IPS-15b (cell line): ENCODE data around the gene DNAJC11.
"Not testable (repeated sequence)": the region's sequence is repeated elsewhere in the genome, so short reads cannot be mapped to it uniquely, and the experiment has no call there.

Experiments used
- H3K27me3 ChIP-seq: one replicate; pipeline ENCODE4 v1.6.1; 2013; ENCODE audit warnings: low read length; ENCODE audit not compliant: control insufficient read depth, insufficient read depth
- H3K36me3 ChIP-seq: one replicate; pipeline ENCODE4 v1.6.1; 2013; ENCODE audit warnings: low read length; ENCODE audit not compliant: control insufficient read depth, insufficient read depth
- H3K4me1 ChIP-seq: one replicate; pipeline ENCODE4 v1.6.1; 2013; ENCODE audit warnings: mild to moderate bottlenecking, low read length; ENCODE audit not compliant: control insufficient read depth, insufficient read depth
- H3K4me3 ChIP-seq: one replicate; pipeline ENCODE4 v1.5.1; 2013; ENCODE audit warnings: low read depth, low read length
- H3K9ac ChIP-seq: one replicate; pipeline ENCODE4 v1.6.1; 2013; ENCODE audit warnings: low read depth, mild to moderate bottlenecking, low read length
- H3K9me3 ChIP-seq: one replicate; pipeline ENCODE4 v1.6.1; 2013; ENCODE audit warnings: mild to moderate bottlenecking, low read length; ENCODE audit not compliant: control insufficient read depth, insufficient read depth

Gene DNAJC11

GRCh38 chr1:6646499-6647148 lies 55.0 kb downstream of the DNAJC11 start:
- H3K27me3 ChIP-seq: no peaks in the 10 kb centered on the region
- H3K36me3 ChIP-seq: peaks cover 39% of the 10 kb centered on the region
- no peak overlapping the region for H3K9ac ChIP-seq
- no peaks in the 10 kb centered on the region for H3K9me3 ChIP-seq
- no peak overlapping the region for H3K4me3 ChIP-seq
- H3K4me1 ChIP-seq: no peaks in the 10 kb centered on the region

- Histone ChIP-seq H3K4me3 (no peak overlapping the region), H3K27me3 (no peaks in the 10 kb centered on the region), H3K9ac (no peak overlapping the region), H3K9me3 (no peaks in the 10 kb centered on the region), H3K36me3 (peaks cover 33% of the 10 kb centered on the region), H3K4me1 (no peaks in the 10 kb centered on the region)
These were observed 56.6 kb downstream of the DNAJC11 start for GRCh38 chr1:6645018-6645417.

GRCh38 chr1:6640867-6641266 lies 60.7 kb downstream of the DNAJC11 start:
- peaks cover 58% of the 10 kb centered on the region for H3K36me3 ChIP-seq
- not testable (repeated sequence) for H3K4me3 ChIP-seq, H3K9ac ChIP-seq, H3K9me3 ChIP-seq, H3K4me1 ChIP-seq, H3K27me3 ChIP-seq

GRCh38 chr1:6638226-6638625 lies 63.4 kb downstream of the DNAJC11 start:
- no peaks in the 10 kb centered on the region for H3K9me3 ChIP-seq
- no peak overlapping the region for H3K4me3 ChIP-seq
- peaks cover 53% of the 10 kb centered on the region for H3K36me3 ChIP-seq
- H3K4me1 ChIP-seq: no peaks in the 10 kb centered on the region
- no peak overlapping the region for H3K9ac ChIP-seq
- no peaks in the 10 kb centered on the region for H3K27me3 ChIP-seq

- Histone ChIP-seq H3K4me3 (no peak overlapping the region), H3K36me3 (peaks cover 54% of the 10 kb centered on the region), H3K9ac (no peak overlapping the region), H3K27me3 (no peaks in the 10 kb centered on the region), H3K9me3 (no peaks in the 10 kb centered on the region), H3K4me1 (no peaks in the 10 kb centered on the region)
These were observed 63.8 kb downstream of the DNAJC11 start for GRCh38 chr1:6637770-6638169.

GRCh38 chr1:6636778-6637177 lies 64.8 kb downstream of the DNAJC11 start:
- H3K9me3 ChIP-seq, H3K4me1 ChIP-seq, H3K4me3 ChIP-seq, H3K27me3 ChIP-seq, H3K9ac ChIP-seq: not testable (repeated sequence)
- peaks cover 51% of the 10 kb centered on the region for H3K36me3 ChIP-seq

GRCh38 chr1:6635910-6636760 lies 65.5 kb downstream of the DNAJC11 start:
- Histone ChIP-seq H3K9ac (no peak overlapping the region), H3K36me3 (peaks cover 51% of the 10 kb centered on the region), H3K4me1 (no peaks in the 10 kb centered on the region), H3K9me3 (no peaks in the 10 kb centered on the region), H3K4me3 (no peak overlapping the region), H3K27me3 (no peaks in the 10 kb centered on the region)

- no peak overlapping the region for H3K9ac ChIP-seq
- H3K4me1 ChIP-seq: no peaks in the 10 kb centered on the region
- H3K36me3 ChIP-seq: peaks cover 51% of the 10 kb centered on the region
- no peaks in the 10 kb centered on the region for H3K9me3 ChIP-seq
- no peaks in the 10 kb centered on the region for H3K27me3 ChIP-seq
- no peak overlapping the region for H3K4me3 ChIP-seq
These were observed 66.3 kb downstream of the DNAJC11 start for GRCh38 chr1:6635161-6635909.

GRCh38 chr1:6634371-6635052 lies 67.1 kb downstream of the DNAJC11 start:
- H3K9me3 ChIP-seq: no peaks in the 10 kb centered on the region
- H3K9ac ChIP-seq: no peak overlapping the region
- no peak overlapping the region for H3K4me3 ChIP-seq
- peaks cover 51% of the 10 kb centered on the region for H3K36me3 ChIP-seq
- no peaks in the 10 kb centered on the region for H3K27me3 ChIP-seq
- no peaks in the 10 kb centered on the region for H3K4me1 ChIP-seq

GRCh38 chr1:6632588-6633514 lies 68.8 kb downstream of the DNAJC11 start:
- Histone ChIP-seq H3K27me3 (no peaks in the 10 kb centered on the region), H3K9ac (no peak overlapping the region), H3K9me3 (no peaks in the 10 kb centered on the region), H3K4me3 (no peak overlapping the region), H3K36me3 (peaks cover 56% of the 10 kb centered on the region), H3K4me1 (no peaks in the 10 kb centered on the region)

GRCh38 chr1:6631058-6631457 lies 70.6 kb downstream of the DNAJC11 start:
- no peak overlapping the region for H3K9ac ChIP-seq
- H3K36me3 ChIP-seq: peaks cover 46% of the 10 kb centered on the region
- H3K4me3 ChIP-seq: no peak overlapping the region
- no peaks in the 10 kb centered on the region for H3K9me3 ChIP-seq
- no peaks in the 10 kb centered on the region for H3K4me1 ChIP-seq
- H3K27me3 ChIP-seq: no peaks in the 10 kb centered on the region
